ENCODE measurements around the gene HSD17B13. TPM values are rescaled to one million over a fixed set of nuclear protein-coding genes. Genes with fewer than 3 reads are reported as not detected.

HSD17B13 gene
- total and polyA plus RNA-seq, 2 of the 13 experiments (the other 11 are each of a cell fraction or from before 2014, with no cell fraction given): 0.04 to 0.15 TPM

DNA sequence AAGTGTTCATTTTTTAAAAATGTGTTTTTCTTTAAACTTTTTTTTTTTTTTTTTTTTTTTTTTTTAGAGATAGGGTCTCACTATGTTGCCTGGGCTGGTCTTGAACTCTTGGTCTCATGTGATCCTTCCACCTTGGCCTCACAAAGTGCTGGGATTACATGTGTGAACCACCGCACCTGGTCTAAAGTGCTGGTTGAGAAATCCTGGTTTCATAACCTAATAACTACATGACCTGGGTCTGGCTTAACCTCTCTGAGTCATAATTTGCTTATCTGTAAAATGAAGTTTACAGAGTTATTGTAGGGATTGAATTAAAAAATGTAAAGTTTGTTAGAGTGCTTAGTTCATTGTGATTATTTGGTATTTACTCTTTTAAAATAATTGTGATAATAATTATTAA, 5.2 kb downstream of the HSD17B13 start (continued):
- TF ChIP-seq SMAD1 (CRISPR knock-in tag; IDR thresholded peaks at IDR 0.05; ENCODE audit: borderline replicate concordance, low read depth): no peak
- TF ChIP-seq, protein P1, sequence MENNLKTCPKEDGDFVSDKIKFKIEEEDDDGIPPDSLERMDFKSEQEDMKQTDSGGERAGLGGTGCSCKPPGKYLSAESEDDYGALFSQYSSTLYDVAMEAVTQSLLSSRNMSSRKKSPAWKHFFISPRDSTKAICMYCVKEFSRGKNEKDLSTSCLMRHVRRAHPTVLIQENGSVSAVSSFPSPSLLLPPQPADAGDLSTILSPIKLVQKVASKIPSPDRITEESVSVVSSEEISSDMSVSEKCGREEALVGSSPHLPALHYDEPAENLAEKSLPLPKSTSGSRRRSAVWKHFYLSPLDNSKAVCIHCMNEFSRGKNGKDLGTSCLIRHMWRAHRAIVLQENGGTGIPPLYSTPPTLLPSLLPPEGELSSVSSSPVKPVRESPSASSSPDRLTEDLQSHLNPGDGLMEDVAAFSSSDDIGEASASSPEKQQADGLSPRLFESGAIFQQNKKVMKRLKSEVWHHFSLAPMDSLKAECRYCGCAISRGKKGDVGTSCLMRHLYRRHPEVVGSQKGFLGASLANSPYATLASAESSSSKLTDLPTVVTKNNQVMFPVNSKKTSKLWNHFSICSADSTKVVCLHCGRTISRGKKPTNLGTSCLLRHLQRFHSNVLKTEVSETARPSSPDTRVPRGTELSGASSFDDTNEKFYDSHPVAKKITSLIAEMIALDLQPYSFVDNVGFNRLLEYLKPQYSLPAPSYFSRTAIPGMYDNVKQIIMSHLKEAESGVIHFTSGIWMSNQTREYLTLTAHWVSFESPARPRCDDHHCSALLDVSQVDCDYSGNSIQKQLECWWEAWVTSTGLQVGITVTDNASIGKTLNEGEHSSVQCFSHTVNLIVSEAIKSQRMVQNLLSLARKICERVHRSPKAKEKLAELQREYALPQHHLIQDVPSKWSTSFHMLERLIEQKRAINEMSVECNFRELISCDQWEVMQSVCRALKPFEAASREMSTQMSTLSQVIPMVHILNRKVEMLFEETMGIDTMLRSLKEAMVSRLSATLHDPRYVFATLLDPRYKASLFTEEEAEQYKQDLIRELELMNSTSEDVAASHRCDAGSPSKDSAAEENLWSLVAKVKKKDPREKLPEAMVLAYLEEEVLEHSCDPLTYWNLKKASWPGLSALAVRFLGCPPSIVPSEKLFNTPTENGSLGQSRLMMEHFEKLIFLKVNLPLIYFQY (CRISPR knock-in tag; IDR thresholded peaks at IDR 0.05; ENCODE audit: borderline replicate concordance): no peak
- TF ChIP-seq, protein P2, sequence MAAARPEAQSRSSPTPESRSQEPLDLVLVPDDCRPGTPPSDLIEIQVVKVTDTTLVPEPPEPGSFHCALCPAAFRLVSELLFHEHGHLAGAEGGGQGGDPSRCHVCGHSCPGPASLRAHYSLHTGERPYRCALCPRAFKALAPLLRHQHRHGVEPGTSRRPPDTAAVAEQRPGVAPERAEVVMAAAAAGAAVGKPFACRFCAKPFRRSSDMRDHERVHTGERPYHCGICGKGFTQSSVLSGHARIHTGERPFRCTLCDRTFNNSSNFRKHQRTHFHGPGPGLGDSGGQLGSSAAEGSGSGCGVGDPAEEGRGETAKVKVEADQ (CRISPR knock-in tag; IDR thresholded peaks at IDR 0.05; ENCODE audit: borderline replicate concordance): no peak
- TF ChIP-seq MAFK (conservative IDR thresholded peaks at IDR 0.05 in 1 of 2, IDR thresholded peaks at IDR 0.05 in 1 of 2; ENCODE audit: low read length in 2 of 2): no peak
- no peak for TF ChIP-seq PHF21A (CRISPR knock-in tag; IDR thresholded peaks at IDR 0.05)
- TF ChIP-seq, protein P3, sequence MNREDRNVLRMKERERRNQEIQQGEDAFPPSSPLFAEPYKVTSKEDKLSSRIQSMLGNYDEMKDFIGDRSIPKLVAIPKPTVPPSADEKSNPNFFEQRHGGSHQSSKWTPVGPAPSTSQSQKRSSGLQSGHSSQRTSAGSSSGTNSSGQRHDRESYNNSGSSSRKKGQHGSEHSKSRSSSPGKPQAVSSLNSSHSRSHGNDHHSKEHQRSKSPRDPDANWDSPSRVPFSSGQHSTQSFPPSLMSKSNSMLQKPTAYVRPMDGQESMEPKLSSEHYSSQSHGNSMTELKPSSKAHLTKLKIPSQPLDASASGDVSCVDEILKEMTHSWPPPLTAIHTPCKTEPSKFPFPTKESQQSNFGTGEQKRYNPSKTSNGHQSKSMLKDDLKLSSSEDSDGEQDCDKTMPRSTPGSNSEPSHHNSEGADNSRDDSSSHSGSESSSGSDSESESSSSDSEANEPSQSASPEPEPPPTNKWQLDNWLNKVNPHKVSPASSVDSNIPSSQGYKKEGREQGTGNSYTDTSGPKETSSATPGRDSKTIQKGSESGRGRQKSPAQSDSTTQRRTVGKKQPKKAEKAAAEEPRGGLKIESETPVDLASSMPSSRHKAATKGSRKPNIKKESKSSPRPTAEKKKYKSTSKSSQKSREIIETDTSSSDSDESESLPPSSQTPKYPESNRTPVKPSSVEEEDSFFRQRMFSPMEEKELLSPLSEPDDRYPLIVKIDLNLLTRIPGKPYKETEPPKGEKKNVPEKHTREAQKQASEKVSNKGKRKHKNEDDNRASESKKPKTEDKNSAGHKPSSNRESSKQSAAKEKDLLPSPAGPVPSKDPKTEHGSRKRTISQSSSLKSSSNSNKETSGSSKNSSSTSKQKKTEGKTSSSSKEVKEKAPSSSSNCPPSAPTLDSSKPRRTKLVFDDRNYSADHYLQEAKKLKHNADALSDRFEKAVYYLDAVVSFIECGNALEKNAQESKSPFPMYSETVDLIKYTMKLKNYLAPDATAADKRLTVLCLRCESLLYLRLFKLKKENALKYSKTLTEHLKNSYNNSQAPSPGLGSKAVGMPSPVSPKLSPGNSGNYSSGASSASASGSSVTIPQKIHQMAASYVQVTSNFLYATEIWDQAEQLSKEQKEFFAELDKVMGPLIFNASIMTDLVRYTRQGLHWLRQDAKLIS (CRISPR knock-in tag; IDR thresholded peaks at IDR 0.05): no peak
- no peak for TF ChIP-seq XRCC5 (optimal IDR thresholded peaks at IDR 0.05; ENCODE audit: low read length)
- TF ChIP-seq, protein P4, sequence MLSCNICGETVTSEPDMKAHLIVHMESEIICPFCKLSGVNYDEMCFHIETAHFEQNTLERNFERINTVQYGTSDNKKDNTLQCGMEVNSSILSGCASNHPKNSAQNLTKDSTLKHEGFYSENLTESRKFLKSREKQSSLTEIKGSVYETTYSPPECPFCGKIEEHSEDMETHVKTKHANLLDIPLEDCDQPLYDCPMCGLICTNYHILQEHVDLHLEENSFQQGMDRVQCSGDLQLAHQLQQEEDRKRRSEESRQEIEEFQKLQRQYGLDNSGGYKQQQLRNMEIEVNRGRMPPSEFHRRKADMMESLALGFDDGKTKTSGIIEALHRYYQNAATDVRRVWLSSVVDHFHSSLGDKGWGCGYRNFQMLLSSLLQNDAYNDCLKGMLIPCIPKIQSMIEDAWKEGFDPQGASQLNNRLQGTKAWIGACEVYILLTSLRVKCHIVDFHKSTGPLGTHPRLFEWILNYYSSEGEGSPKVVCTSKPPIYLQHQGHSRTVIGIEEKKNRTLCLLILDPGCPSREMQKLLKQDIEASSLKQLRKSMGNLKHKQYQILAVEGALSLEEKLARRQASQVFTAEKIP (CRISPR knock-in tag; IDR thresholded peaks at IDR 0.05; ENCODE audit: borderline replicate concordance): no peak
- TF ChIP-seq, protein P5, sequence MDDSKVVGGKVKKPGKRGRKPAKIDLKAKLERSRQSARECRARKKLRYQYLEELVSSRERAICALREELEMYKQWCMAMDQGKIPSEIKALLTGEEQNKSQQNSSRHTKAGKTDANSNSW (CRISPR knock-in tag; IDR thresholded peaks at IDR 0.05; ENCODE audit: borderline replicate concordance): no peak
- TF ChIP-seq ZNF564 (CRISPR knock-in tag; IDR thresholded peaks at IDR 0.05): no peak
- TF ChIP-seq RARG (CRISPR knock-in tag; IDR thresholded peaks at IDR 0.05; ENCODE audit: low read depth): no peak
- TF ChIP-seq, protein P6, sequence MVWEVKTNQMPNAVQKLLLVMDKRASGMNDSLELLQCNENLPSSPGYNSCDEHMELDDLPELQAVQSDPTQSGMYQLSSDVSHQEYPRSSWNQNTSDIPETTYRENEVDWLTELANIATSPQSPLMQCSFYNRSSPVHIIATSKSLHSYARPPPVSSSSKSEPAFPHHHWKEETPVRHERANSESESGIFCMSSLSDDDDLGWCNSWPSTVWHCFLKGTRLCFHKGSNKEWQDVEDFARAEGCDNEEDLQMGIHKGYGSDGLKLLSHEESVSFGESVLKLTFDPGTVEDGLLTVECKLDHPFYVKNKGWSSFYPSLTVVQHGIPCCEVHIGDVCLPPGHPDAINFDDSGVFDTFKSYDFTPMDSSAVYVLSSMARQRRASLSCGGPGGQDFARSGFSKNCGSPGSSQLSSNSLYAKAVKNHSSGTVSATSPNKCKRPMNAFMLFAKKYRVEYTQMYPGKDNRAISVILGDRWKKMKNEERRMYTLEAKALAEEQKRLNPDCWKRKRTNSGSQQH (CRISPR knock-in tag; IDR thresholded peaks at IDR 0.05; ENCODE audit: low read depth): no peak
- TF ChIP-seq, protein P7, sequence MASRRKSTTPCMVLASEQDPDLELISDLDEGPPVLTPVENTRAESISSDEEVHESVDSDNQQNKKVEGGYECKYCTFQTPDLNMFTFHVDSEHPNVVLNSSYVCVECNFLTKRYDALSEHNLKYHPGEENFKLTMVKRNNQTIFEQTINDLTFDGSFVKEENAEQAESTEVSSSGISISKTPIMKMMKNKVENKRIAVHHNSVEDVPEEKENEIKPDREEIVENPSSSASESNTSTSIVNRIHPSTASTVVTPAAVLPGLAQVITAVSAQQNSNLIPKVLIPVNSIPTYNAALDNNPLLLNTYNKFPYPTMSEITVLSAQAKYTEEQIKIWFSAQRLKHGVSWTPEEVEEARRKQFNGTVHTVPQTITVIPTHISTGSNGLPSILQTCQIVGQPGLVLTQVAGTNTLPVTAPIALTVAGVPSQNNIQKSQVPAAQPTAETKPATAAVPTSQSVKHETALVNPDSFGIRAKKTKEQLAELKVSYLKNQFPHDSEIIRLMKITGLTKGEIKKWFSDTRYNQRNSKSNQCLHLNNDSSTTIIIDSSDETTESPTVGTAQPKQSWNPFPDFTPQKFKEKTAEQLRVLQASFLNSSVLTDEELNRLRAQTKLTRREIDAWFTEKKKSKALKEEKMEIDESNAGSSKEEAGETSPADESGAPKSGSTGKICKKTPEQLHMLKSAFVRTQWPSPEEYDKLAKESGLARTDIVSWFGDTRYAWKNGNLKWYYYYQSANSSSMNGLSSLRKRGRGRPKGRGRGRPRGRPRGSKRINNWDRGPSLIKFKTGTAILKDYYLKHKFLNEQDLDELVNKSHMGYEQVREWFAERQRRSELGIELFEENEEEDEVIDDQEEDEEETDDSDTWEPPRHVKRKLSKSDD (CRISPR knock-in tag; IDR thresholded peaks at IDR 0.05; ENCODE audit: low read depth): no peak
- TF ChIP-seq SP4 (CRISPR knock-in tag; IDR thresholded peaks at IDR 0.05): no peak
